Right ventricle myocardium inferior (tissue), 1 donor: ENCODE data around the gene SHC2. TPM values are rescaled to one million over a fixed set of nuclear protein-coding genes. Genes with fewer than 3 reads are reported as not detected.
"Not testable (repeated sequence)": the region's sequence is repeated elsewhere in the genome, so short reads cannot be mapped to it uniquely, and the experiment has no call there.

Source experiments
- ATAC-seq: fragments of 200-7000 bp; cut with Tn5 transposase; one replicate; pipeline ENCODE4 v1.9.1; 2020; ENCODE audit warnings: mild to moderate bottlenecking, moderate library complexity
- DNase-seq: peaks from one replicate; pipeline ENCODE4 v3.0.0; 2021; ENCODE audit errors: missing footprints
- intact Hi-C: fragments of 100-400 bp; cut with DNase I; formaldehyde crosslinking; loops from one replicate; pipeline ENCODE4 v1.11.0; 2022
- total RNA-seq: library from RNA; stranded (reverse); fragmentation: NEBNext Ultra II Directional; extraction: Animal tissue kit (Norgen Biotek cat#: 25700); gene quantifications from one replicate; pipeline ENCODE4 v1.2.1, GENCODE V29; 2021
- donor health status: DM: no; HTN: yes; CAD: no; lungs with severe emphysema.

The SHC2 gene
- total RNA-seq, 1 donor from 2014 or later: 10.7 TPM

DNA sequence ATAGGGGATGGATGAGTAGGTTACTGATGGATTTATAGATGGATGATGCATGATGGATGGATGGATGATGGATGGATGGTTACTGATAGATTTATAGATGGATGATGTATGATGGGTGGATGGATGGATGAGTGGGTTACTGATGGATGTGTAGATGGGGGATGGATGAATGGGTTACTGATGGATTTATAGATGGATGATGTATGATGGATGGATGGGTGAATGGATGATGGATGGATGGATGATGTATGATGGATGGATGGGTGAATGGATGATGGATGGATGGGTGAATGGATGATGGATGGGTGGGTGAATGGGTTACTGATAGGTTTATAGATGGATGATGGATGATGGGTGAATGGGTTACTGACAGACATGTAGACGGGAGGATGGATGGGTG is 45.5 kb downstream of the SHC2 start:
- intact Hi-C loops: no loop called here
- ATAC-seq: no peak
- no peak for DNase-seq

DNA sequence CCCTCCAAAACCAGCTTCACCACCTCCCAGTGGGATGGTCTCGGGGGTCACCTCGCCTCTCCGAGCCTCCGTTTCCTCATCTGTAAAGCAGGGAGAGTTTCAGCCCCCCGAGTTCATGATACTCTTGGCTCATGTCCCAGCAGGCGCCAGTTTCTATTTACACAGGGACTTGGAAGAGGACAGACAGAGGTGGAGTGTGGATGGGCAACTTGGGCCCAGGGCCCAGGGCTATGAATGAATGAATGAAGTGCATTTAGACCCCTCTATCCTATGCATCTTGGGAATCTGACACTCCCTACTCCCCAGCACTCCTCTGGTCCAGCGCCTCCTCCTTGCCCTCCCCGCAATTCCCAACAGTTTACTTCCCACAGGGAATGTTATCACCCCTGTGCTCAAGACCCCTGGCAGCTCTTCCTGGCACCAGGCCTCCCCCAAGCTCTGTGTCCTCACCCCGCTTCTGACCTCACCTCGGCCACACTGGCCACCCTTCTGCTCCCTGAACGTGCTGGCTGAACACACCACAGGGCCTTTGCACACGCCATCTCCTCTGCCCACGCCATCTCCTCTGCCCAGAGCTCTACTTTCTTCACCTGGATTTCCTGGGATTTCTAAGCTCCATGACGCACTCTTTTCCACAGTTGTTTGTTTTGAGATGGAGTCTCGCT is 46.9 kb downstream of the SHC2 start:
- ATAC-seq (no peak), DNase-seq (peak; percentile 26)
- intact Hi-C loops: no loop called here

DNA sequence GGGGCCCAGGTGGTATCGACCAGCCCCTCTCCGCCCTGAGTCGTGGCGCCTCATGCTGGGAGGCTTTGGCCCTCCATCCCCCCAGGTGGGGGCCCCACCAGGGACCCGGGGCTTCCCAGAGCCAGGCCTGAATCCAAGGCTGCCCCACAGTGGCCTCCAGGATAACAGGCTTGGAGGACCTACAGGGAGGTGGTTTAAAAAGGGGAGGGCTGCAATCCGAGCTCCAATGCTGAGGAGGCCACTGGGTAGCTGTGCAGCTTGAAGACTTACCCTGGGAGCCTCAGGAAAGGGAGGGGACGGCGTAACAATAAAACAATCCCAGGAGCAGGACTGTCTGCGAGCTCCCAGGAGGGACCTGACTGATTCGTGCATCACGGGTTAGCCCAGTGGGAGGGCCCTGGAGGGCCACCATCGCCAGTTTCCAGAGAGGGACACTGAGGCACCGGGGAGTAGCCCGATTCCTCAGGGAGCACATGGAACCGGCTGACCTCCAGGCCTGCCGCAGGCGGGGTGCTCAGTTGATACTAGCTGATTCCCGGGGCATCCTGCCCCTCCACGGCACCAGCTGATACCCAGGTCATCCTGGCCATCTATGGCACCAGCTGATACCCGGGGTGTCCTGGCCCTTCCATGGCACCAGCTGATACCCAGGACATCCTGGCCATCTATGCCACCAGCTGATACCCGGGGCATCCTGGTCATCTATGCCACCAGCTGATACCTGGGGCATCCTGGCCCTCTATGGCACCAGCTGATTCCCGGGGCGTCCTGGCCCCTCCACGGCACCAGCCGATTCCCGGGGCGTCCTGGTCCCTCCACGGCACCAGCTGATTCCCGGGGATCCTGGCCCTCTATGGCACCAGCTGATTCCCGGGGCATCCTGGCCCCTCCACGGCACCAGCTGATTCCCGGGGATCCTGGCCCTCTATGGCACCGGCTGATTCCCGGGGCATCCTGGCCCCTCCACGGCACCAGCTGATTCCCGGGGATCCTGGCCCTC is 48.2 kb downstream of the SHC2 start:
- ATAC-seq (no peak), DNase-seq (peak; percentile 23)
- intact Hi-C loops: no loop called here

DNA sequence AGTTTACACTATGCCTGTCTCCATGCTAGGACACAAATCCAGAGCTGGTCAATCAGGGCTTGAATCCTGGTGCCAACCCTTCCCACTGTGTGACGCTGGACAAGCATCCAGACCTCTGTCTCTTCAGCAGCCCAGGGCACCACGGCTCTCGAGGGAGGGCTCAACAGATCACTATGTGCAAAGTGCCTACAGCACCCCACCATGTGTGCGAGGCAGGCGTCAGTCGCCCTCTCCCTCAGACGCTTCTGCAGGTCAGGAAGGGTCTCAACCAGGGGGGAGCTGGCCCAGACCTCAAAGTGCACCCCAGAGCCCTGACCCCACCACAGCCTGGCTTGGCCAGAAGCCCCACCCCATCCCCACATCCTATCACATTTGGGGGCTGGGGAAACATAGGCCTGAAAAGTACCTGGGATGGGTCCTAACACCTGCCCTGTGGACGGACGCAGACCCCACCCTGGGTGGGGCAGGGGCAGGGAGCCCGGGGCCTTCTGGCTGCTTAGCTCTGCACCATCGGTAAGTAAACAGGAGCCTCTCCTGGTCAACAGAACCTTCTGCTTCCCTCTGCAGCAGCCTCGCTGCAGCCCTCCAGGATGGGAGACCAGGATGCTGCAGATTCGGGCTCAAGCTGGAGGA is 49.0 kb downstream of the SHC2 start:
- DNase-seq (peak; percentile 32), ATAC-seq (no peak)

DNA sequence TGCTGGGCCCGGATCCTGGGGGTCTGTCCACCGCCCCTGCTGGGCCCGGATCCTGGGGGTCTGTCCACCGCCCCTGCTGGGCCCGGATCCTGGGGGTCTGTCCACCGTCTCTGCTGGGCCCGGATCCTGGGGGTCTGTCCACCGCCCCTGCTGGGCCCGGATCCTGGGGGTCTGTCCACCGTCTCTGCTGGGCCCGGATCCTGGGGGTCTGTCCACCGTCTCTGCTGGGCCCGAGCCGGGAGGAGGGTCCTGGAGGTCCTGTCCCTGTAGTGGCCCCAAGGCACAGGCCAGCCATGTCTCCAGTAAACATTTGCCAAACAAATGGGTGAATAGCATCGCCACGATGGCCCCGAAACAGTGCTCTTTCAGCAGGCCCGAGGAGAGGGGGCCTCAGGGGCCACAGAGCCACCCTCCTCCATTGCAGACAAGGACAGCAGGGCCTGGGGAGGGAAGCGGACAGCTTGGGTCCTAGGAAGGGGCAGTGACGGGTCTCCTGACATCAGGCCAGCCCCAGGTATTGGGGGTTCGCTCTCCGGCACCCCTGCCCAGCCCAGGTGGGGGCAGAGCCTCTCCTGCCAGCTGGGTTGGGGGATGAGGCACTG is 49.6 kb downstream of the SHC2 start:
- ATAC-seq, intact Hi-C loops: not testable (repeated sequence)
- peak; percentile 64 for DNase-seq

More for the DNA sequence above, 49.0 kb downstream of the SHC2 start:
- intact Hi-C loops: no loop called here

DNA sequence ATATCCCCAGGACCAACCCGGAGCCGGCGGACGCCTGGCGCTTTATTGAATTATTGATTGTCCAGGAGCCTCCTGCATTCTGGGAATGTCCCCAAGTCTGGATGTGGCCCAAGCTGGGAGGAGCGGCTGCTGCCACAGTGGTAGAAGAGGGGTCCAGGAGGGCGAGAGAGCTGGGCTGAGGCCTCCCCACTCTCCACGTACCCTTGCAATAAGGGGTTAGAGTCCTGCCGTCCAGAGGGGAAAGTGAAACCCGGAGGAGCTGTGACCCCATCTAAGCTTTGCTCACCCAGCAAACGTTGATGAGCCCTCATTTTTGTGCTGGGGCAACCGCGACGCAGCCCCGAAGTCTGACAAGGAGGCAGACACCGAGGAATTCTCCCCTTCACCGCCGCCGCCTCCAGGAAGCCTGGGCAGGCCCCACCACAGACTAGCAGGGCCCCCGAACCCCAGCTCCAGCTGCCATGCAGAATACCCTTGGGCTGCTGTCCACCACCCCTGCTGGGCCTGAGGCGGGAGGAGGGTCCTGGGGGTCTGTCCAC is 50.5 kb downstream of the SHC2 start:
- ATAC-seq (no peak), DNase-seq (peak; percentile 62)
- intact Hi-C loops: no loop called here

DNA sequence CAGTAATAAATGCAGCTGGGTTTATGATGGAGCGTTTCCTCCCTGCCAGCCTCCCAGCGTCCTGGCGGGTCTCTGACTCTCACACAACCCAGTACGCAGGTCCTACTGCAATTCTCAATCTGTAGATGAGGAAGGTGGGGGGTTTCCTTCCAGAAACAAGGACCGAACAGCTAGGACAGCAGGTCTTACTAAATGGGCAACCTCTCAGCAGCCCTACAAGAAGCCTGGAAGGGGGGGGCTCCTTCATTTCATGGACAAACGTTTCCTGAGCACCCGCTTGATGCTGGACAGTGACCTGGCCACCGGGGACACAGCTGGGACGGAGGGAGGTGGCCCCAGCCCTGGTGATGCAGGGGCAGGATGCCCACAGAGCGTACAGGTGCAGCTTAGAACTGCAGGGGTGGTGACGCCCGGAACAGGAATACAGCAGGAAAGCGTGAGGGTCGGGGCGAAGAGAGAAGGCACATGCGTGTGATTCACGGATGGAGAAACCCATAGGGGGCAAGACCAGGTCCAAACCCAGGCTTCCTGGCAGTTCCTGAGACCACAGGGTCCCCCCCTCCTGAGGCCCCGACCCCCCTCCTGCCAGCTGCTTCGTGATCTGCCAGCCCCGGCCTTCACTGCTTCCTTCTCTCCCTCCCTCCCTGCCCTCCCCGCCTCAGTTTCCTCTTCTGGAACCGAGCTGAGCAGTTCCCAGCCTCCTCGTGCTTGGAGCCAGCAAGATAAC is 51.2 kb downstream of the SHC2 start:
- intact Hi-C loops: no loop called here
- DNase-seq: peak; percentile 26
- no peak for ATAC-seq

DNA sequence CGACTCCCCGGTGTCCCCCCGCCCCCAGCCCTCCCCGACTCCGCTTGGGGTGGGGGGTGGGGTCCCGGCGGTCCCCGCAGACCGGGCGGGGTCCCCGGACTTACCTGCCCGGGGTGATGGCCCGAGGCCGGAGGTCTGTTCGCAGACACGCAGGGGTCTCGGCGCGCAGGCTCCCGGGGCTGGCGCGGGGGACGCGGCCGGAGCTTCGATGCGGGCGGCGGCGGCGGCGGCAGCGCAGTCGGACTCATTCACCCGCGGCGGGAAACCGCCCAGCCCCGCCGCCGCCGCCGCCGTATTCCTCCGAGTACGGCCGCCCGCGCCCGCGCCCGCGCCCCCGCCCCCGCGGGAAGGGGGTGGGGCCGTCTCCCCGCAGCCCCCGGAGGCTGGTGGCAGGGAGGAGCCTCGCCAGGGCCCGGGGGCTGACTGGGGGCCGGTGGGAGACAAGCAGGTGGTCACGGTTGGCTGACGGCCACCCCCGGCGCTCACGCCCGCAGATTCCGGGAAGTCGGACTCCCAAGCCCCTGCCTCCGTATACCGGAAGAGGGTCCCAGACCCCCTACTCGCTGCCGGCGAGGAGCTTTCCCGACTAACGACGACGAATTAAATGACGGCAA is 51.8 kb downstream of the SHC2 start, which contains the start of gene C2CD4C:
C2CD4C (minus strand) TSS at position 246 of the 614 bp plus-strand sequence. CDS start 786 bp downstream, outside the sequence.
- intact Hi-C loops: no loop called here
- DNase-seq (peak; percentile 55), ATAC-seq (no peak)

DNA sequence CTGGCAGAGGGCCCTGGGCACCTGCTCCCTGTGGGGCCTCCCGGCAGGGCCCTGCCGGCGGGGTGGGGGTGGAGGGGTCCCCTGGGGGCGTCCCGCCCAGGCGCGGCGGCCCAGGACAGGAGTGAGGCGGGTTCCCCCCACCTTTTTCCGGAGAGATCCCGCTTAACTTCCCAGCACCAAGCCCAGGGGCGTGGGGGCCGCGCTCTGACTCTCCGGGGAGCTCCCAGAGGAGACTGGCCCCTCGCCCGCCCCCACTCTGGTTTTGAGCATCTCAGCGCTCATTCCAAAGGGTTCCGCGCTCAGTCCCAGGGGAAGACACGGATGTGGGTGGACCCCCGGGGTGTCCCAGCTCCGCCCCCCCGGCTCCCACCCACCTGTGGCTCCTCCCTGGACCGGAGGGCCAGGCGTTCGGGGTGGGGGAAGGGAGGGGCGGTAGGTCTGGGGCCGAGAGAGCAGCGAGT is 52.4 kb downstream of the SHC2 start:
- no peak for ATAC-seq
- DNase-seq: peak; percentile 65
- intact Hi-C loops: no loop called here

DNA sequence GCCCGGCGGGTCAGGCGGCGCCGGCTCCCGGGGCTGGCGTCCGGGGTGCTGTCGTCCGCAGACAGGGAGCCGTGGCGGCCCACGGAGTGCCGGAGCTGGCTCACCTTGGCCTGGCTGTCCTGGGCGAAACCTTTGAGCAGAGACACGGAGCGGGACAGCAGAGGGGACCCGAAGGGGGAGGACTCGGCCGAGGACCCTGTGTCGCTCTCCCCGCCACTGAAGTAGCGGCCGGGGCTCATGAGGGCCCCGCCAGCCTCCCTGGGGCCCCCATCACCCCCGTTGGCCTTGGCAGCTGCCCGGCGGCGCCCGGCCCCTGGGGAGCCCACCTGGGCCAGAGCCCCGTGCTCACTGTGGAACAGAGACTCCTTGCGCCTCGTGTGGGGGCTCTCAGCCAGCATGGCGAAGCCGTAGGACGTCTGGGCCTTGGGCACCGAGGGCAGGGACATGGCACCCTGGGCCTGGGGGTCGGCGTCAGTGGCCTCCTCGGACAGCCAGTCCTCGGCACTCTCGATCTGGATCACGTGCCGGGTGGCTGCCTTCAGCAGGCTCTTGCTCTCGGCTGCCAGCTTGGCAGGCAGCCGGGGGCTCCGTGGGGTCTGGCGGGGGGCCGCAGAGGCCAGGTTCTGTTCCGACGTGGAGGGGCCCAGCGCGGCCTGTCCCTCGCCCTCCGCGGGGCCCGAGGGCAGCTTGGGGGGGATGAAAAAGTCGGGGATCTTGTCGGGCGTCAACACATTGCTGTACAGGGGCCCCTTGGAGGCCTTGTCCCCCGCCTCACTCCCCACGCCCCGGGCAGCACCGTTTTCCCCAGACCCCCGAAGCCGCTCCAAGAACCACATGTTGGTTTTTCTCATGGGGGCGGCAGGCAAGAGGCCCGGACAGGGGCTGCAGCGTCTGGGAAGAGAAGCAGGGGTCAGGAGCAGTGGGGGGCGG is 53.1 kb downstream of the SHC2 start:
- ATAC-seq: no peak
- intact Hi-C loops: no loop called here
- DNase-seq: peak; percentile 63

DNA sequence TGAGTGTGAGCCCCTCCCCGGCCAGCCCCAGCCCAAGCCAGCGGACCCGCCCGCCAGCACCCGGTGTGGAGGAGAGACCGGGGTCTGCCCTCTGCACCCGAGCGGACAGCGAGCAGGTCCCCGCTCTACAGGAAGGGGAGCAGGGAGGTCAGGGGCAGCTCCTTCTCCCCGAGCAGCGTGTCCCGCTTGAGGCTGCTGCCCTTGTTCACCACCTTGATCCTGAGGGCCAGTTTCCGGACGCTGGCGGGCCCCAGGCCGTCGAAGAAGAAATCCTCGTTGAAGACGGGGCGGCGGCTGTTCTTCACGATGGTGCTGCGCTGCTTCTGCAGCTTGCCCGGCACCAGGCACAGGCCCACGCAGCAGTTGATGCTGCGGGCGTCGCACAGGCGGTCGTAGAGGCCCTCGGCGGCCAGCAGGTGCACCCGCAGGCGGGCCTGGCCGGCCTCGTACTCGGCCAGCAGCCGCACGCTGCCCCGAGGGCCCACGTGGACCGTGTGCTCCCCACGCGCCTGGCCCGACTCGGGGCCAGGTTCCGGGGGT is 53.8 kb downstream of the SHC2 start:
- intact Hi-C loops: no loop called here
- ATAC-seq (no peak), DNase-seq (peak; percentile 63)

DNA sequence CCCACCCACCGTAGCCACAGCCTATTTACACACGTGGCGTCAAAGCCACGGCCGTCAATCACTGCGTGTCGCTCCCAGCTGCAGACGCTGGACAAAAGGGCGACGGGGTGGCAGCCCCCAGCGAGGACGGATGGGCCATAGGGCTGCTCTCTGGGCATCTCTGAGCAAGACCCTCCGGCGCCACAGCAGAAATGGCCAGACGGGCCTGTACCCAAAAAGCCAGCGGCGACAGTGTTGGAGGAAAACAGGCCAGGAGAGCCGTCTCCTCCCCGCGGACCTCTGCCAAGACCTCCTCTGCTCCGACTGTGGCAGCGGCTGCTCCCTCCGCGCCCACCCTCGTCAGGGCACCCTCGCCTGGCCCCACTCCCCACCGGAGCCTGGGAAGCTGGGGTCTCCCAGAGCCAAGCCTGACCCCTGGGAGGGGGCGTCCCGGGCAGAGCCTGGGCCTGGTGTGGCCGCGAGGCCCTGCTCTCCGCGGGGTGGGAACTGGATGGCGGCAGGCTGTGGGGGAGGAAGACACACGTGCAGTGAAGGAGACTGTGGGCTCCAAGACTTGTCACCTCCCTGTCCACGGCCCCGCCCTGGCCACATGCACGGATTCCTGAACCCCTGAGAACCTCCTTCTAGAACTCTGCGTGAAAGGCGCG is 54.6 kb downstream of the SHC2 start:
- ATAC-seq (no peak), DNase-seq (peak; percentile 62)
- intact Hi-C loops: no loop called here

DNA sequence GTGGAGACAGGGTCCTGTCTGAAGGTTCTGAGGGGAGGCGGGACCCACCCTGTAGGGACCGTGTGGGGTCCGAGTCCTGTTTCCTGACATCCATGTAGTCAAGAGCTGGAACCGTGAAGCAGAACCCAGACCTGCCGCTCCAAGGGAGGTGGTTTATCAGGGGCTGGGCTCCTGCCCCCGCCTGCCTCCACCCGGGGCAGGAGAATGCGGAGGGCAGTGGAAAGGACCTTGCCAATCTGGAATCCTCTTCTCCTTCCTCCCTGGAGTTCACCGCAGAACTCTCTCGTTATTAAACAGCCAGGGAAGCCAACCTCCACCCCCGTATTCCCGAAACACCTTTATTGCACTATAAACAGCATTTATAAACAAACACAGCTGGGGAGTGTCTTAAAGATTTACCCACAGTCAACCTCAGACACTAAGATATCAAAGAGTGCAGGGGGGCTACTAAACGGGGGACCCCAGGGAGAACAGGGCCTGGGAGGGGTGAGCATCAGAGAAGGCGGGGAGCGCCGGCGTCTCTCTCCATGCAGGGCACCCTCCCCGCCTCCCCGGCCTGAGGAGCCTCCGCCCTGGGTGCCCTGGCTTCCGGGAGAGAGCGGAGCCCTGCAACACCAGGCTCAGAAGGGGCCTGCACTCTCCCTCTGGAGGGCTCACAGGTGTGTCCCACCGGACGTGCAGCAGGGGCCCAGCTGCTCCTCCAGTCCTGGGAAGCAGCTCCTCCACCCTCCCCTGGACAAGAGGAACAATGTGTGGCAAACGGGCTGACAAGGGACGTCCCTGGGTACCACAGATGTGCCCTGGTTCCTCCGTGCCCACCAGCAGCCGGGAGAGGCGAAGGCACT is 55.5 kb downstream of the SHC2 start:
- ATAC-seq (no peak), DNase-seq (peak; percentile 40)
- intact Hi-C loops: no loop called here

DNA sequence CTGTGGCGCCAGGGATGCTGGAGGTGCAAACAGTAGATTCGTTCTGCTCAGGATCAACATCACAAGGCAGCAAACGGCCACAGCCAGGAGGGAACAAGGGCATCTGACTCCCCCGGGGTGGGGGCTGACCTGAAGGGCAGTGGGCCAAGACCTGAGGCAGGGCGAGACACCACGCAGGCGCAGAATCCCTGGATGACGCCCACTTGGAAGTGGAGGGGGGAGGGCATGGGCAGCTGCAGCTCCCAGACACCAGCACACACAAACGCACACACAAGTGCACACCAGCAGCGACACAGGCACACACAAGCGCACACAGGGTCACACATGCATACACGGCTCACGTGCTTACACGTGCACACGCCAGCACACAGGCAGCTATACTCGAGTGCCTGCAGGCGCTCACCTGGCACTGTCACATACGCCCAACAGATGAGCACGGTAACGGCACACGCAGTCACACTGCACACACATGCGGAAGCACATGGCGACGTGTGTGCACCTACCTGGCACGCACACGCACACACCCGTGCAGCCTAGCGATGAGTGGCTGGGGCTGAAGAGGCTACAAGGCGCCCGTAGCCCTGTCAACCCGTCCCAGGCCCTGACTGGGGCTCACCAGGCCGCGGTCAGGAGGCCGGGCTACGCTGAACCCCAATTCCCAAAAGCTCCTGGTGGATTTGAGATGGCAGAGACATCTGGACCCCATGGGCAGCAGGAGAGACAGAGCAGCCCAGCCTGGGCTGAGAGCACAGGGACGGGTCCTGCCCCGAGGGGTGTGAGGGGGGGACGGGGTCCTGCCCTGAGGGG is 57.4 kb downstream of the SHC2 start:
- intact Hi-C loops: no loop called here
- no peak for ATAC-seq
- peak; percentile 35 for DNase-seq
